ENCODE results near the gene C1orf167.

Gene C1orf167

GRCh38 chr1:11748294-11749202 is 13.4 kb upstream of the C1orf167 start:
- no peak for DNase-seq (ENCODE audit: low read depth)
- no peak for TF ChIP-seq CTCF (IDR thresholded peaks at IDR 0.05; ENCODE audit: control insufficient read depth, insufficient read depth, low read depth, low read length, missing control alignments)
- no peak overlapping the region for H3K4me3 ChIP-seq (ENCODE audit: control insufficient read depth, low read depth, low read length)

- no peak overlapping the region for H3K4me3 ChIP-seq (ENCODE audit: control insufficient read depth, low read depth, low read length)
- peak; percentile 54 for TF ChIP-seq CTCF (IDR thresholded peaks at IDR 0.05; ENCODE audit: control insufficient read depth, insufficient read depth, low read depth, low read length, missing control alignments)
- DNase-seq (ENCODE audit: low read depth) = no peak
Measured at GRCh38 chr1:11749203-11749689, 12.7 kb upstream of the C1orf167 start.

GRCh38 chr1:11749996-11750395 is 12.0 kb upstream of the C1orf167 start:
- DNase-seq (ENCODE audit: low read depth) = no peak
- H3K4me3 ChIP-seq (ENCODE audit: control insufficient read depth, low read depth, low read length) = no peak overlapping the region
- TF ChIP-seq CTCF (IDR thresholded peaks at IDR 0.05; ENCODE audit: control insufficient read depth, insufficient read depth, low read depth, low read length, missing control alignments) = no peak

GRCh38 chr1:11751087-11751486 is 10.9 kb upstream of the C1orf167 start:
- H3K4me3 ChIP-seq (ENCODE audit: control insufficient read depth, low read depth, low read length) = no peak overlapping the region
- TF ChIP-seq CTCF (IDR thresholded peaks at IDR 0.05; ENCODE audit: control insufficient read depth, insufficient read depth, low read depth, low read length, missing control alignments) = no peak
- DNase-seq (ENCODE audit: low read depth) = no peak

- no peak for DNase-seq (ENCODE audit: low read depth)
- H3K4me3 ChIP-seq (ENCODE audit: control insufficient read depth, low read depth, low read length) = no peak overlapping the region
- TF ChIP-seq CTCF (IDR thresholded peaks at IDR 0.05; ENCODE audit: control insufficient read depth, insufficient read depth, low read depth, low read length, missing control alignments) = no peak
Measured at GRCh38 chr1:11752359-11753088, 9.5 kb upstream of the C1orf167 start.

- no peak for TF ChIP-seq CTCF (IDR thresholded peaks at IDR 0.05; ENCODE audit: control insufficient read depth, insufficient read depth, low read depth, low read length, missing control alignments)
- no peak overlapping the region for H3K4me3 ChIP-seq (ENCODE audit: control insufficient read depth, low read depth, low read length)
- DNase-seq (ENCODE audit: low read depth) = no peak
Measured at GRCh38 chr1:11753555-11754208, 8.3 kb upstream of the C1orf167 start.
